Measurements from ENCODE around the gene SH2D3C. TPM values are rescaled to one million over a fixed set of nuclear protein-coding genes. Genes with fewer than 3 reads are reported as not detected.
A peak's percentile ranks its signal among the peaks of the same experiment; 100 is the strongest.

Gene SH2D3C
- total and polyA plus RNA-seq, 9 of the 15 experiments (the other 6 are each of a cell fraction or from before 2014, with no cell fraction given): 0.03 to 1.2 (median 0.22) TPM; not detected in 1

DNA sequence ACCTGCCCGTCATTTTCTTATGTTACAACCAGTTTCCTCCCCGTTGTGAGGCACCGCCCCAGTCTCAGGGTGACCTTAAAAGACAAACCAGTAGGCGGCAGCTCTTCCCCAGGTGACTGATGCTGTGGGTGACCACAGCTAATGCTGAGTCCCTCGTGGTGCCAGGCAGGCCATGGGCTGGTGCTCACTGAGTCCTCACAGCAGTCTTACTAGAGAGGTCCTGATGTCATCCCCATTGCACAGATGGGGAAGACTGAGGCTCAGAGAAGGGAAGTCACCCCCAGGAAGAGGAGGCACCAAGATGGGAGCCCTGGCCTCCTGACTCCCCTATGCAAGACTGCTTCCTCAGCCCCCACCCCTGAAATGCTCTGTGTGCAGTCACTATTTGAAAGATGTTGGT lies 70.7 kb downstream of the SH2D3C start:
- FAIRE-seq: no peak
- TF ChIP-seq, protein P1, sequence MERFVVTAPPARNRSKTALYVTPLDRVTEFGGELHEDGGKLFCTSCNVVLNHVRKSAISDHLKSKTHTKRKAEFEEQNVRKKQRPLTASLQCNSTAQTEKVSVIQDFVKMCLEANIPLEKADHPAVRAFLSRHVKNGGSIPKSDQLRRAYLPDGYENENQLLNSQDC (CRISPR knock-in tag; IDR thresholded peaks at IDR 0.05): no peak
- TF ChIP-seq BRD4 (IDR thresholded peaks at IDR 0.05) (no peak), CBX3 (IDR thresholded peaks at IDR 0.05; ENCODE audit: borderline replicate concordance in 1 of 2, low read length in 2 of 2) (0 out of 3 replicates have a peak, but pooled peaks of 1 of the 2 experiments have one; percentile 45), RBM25 (IDR thresholded peaks at IDR 0.05; ENCODE audit: low read depth, low read length, severe bottlenecking) (peak; percentile 86), RCOR1 (IDR thresholded peaks at IDR 0.05; ENCODE audit: borderline replicate concordance in 1 of 2, low read depth in 2 of 2, low read length in 2 of 2) (0 out of 4 replicates have a peak, but pooled peaks of 1 of the 2 experiments have one; percentile 25), KDM1A (IDR thresholded peaks at IDR 0.05) (peak; percentile 17 to 83; a peak in 3 of 4 replicates), NR4A1 (CRISPR knock-in tag; IDR thresholded peaks at IDR 0.05) (no peak), NR4A1 (tag; IDR thresholded peaks at IDR 0.05) (no peak), PHF20 (IDR thresholded peaks at IDR 0.05; ENCODE audit: partially characterized antibody) (peak; percentile 20), YY1 (IDR thresholded peaks at IDR 0.05; ENCODE audit: borderline replicate concordance in 1 of 3, control insufficient read depth in 1 of 3, extremely low read depth in 1 of 3, insufficient read depth in 3 of 3, insufficient read length in 1 of 3, insufficient replicate concordance in 2 of 3, low read depth in 1 of 3, low read length in 2 of 3) (no peak), ADNP (tag; IDR thresholded peaks at IDR 0.05) (0 out of 2 replicates have a peak, but pooled peaks have one; percentile 73), SMARCA5 (IDR thresholded peaks at IDR 0.05) (peak; percentile 55), GATAD2B (IDR thresholded peaks at IDR 0.05; ENCODE audit: borderline replicate concordance) (no peak), BCOR (IDR thresholded peaks at IDR 0.05) (peak; percentile 90), RB1 (IDR thresholded peaks at IDR 0.05; ENCODE audit: low read depth) (no peak), HDAC2 (IDR thresholded peaks at IDR 0.05) (peak; percentile 73; the same call in 1 of the 2 replicates), CBX1 (IDR thresholded peaks at IDR 0.05; ENCODE audit: low read depth) (peak; percentile 69; the same call in 1 of the 2 replicates)
- TF ChIP-seq, protein P2, sequence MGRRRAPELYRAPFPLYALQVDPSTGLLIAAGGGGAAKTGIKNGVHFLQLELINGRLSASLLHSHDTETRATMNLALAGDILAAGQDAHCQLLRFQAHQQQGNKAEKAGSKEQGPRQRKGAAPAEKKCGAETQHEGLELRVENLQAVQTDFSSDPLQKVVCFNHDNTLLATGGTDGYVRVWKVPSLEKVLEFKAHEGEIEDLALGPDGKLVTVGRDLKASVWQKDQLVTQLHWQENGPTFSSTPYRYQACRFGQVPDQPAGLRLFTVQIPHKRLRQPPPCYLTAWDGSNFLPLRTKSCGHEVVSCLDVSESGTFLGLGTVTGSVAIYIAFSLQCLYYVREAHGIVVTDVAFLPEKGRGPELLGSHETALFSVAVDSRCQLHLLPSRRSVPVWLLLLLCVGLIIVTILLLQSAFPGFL (CRISPR knock-in tag; IDR thresholded peaks at IDR 0.05): no peak
- TF ChIP-seq, protein P3, sequence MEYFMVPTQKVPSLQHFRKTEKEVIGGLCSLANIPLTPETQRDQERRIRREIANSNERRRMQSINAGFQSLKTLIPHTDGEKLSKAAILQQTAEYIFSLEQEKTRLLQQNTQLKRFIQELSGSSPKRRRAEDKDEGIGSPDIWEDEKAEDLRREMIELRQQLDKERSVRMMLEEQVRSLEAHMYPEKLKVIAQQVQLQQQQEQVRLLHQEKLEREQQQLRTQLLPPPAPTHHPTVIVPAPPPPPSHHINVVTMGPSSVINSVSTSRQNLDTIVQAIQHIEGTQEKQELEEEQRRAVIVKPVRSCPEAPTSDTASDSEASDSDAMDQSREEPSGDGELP (CRISPR knock-in tag; IDR thresholded peaks at IDR 0.05; ENCODE audit: borderline replicate concordance): peak; percentile 24; the same call in 1 of the 2 replicates
- TF ChIP-seq, protein P4, sequence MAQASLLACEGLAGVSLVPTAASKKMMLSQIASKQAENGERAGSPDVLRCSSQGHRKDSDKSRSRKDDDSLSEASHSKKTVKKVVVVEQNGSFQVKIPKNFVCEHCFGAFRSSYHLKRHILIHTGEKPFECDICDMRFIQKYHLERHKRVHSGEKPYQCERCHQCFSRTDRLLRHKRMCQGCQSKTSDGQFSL (CRISPR knock-in tag; IDR thresholded peaks at IDR 0.05): 0 out of 2 replicates have a peak, but pooled peaks have one; percentile 21
- TF ChIP-seq, protein P4 (tag; IDR thresholded peaks at IDR 0.05): no peak

More for the DNA sequence above, 70.7 kb downstream of the SH2D3C start:
- no peaks in the 10 kb centered on the region for H3K36me3 ChIP-seq (ENCODE audit: control insufficient read depth, insufficient read depth, low read length)
- WGBS (ENCODE audit: insufficient coverage, low coverage, missing lambda C conversion rate): 26% methylated on average over 5 of the region's 5 CpGs
- no peaks in the 10 kb centered on the region for H4K20me1 ChIP-seq (replicated peaks; ENCODE audit: control insufficient read depth, insufficient read depth, low read length)
- DNase-seq (ENCODE audit: extremely low read depth in 1 of 4, low spot score in 3 of 4) (peak in 3 of 4 experiments; percentile 34 to 39 (median 38)), ATAC-seq (peak; percentile 19; the same call in 1 of the 3 replicates)
- H3K4me3 ChIP-seq: no peak overlapping the region
- H3K9ac ChIP-seq (ENCODE audit: insufficient read depth in 1 of 2, low read depth in 2 of 2, low read length in 2 of 2): no peak overlapping the region
- no peak overlapping the region for H3K27ac ChIP-seq (ENCODE audit: extremely low read depth, low read depth, low read length)
- CTCF ChIA-PET (ENCODE audit: low intra/inter-chr PET ratio): no interaction called here
- in situ Hi-C loops (cut with MboI) (no loop called here), intact Hi-C loops (cut with micrococcal nuclease) (no loop called here)
- peaks cover 0 to 40% of the 10 kb centered on the region in 2 experiments; a peak in 2 of 5 replicates for H3K4me1 ChIP-seq (replicated peaks in 1 of 2; ENCODE audit: control insufficient read depth in 2 of 2, insufficient read depth in 2 of 2, low read length in 2 of 2)
- H3K27me3 ChIP-seq (ENCODE audit: control insufficient read depth in 2 of 2, insufficient read depth in 2 of 2, low read length in 2 of 2): no peaks in the 10 kb centered on the region
- H3K79me2 ChIP-seq (ENCODE audit: control insufficient read depth, insufficient read depth, low read length): no peaks in the 10 kb centered on the region
- POLR2A ChIA-PET: interaction anchor here (1.2 kb wide), 1 partner anchor 17 kb away, joined by 3 read pairs; no protein-coding TSS in a partner anchor
- BruUV-seq (replicated peaks): no TSS peak
- no peak overlapping the region for H3K4me2 ChIP-seq (ENCODE audit: insufficient read depth, low read length)
- H3K9me1 ChIP-seq (ENCODE audit: control insufficient read depth, insufficient read depth, low read length): no peaks in the 10 kb centered on the region
- 0 out of 2 replicates have a peak, but pooled peaks cover 4% of the 10 kb centered on the region for H3K9me3 ChIP-seq (replicated peaks; ENCODE audit: control insufficient read depth, insufficient read depth, low read depth, low read length)
- no peak overlapping the region for H2AFZ ChIP-seq (ENCODE audit: low read depth, low read length)

Data from K562 (cell line).